ENCODE measurements around the gene MSRB3. TPM values are rescaled to one million over a fixed set of nuclear protein-coding genes. Genes with fewer than 3 reads are reported as not detected.

The MSRB3 gene
- total RNA-seq, 2 donors from 2014 or later = 1.2 to 2.1 TPM

- no peaks in the 10 kb centered on the region for H3K4me1 ChIP-seq (ENCODE audit: control insufficient read depth, insufficient read depth, low read length)
- Mint-ChIP-seq H3K4me3 (no peak overlapping the region), H3K27me3 (ENCODE audit: insufficient read depth) (peaks cover 6% of the 10 kb centered on the region), H3K27ac (no peak overlapping the region), H3K36me3 (ENCODE audit: low read depth) (no peaks in the 10 kb centered on the region), H3K9me3 (no peaks in the 10 kb centered on the region), H3K4me1 (no peaks in the 10 kb centered on the region)
- H3K9ac ChIP-seq (ENCODE audit: extremely low read depth, low read length, poor library complexity, severe bottlenecking) = no peak overlapping the region
- no peaks in the 10 kb centered on the region for H3K36me3 ChIP-seq (ENCODE audit: control insufficient read depth, insufficient read depth, low read length)
- no peaks in the 10 kb centered on the region for H3K27me3 ChIP-seq (ENCODE audit: control insufficient read depth, insufficient read depth, low read length, poor library complexity, severe bottlenecking)
- no peak overlapping the region for H3K4me3 ChIP-seq (ENCODE audit: low read length)
- no peaks in the 10 kb centered on the region for H3K9me3 ChIP-seq (ENCODE audit: control insufficient read depth, low read length)
- TF ChIP-seq CTCF (conservative IDR thresholded peaks at IDR 0.05) = no peak
- 92 to 93% methylated on average over 9 to 10 of the region's 10 CpGs for WGBS, 2 experiments (ENCODE audit: insufficient coverage in 1 of 2, insufficient read length in 1 of 2)
- H3K27ac ChIP-seq (ENCODE audit: low read depth, low read length) = no peak overlapping the region
- DNase-seq = no peak
Observed at GRCh38 chr12:65327207-65328076, 49.0 kb downstream of the MSRB3 start.

GRCh38 chr12:65329721-65330120, 51.2 kb downstream of the MSRB3 start:
- no peak overlapping the region for H3K9ac ChIP-seq (ENCODE audit: extremely low read depth, low read length, poor library complexity, severe bottlenecking)
- H3K27me3 Mint-ChIP-seq (ENCODE audit: insufficient read depth) = peaks cover 6% of the 10 kb centered on the region
- peaks cover 3% of the 10 kb centered on the region for H3K4me1 Mint-ChIP-seq
- no peak overlapping the region for H3K27ac ChIP-seq (ENCODE audit: low read depth, low read length)
- H3K9me3 ChIP-seq (ENCODE audit: control insufficient read depth, low read length) = no peaks in the 10 kb centered on the region
- DNase-seq = no peak
- H3K27me3 ChIP-seq (ENCODE audit: control insufficient read depth, insufficient read depth, low read length, poor library complexity, severe bottlenecking) = no peaks in the 10 kb centered on the region
- H3K9me3 Mint-ChIP-seq = no peaks in the 10 kb centered on the region
- H3K4me3 ChIP-seq (ENCODE audit: low read length) = no peak overlapping the region
- H3K4me1 ChIP-seq (ENCODE audit: control insufficient read depth, insufficient read depth, low read length) = no peaks in the 10 kb centered on the region
- H3K36me3 Mint-ChIP-seq (ENCODE audit: low read depth) = no peaks in the 10 kb centered on the region
- no peak for TF ChIP-seq CTCF (conservative IDR thresholded peaks at IDR 0.05)
- 96% methylated on average over 3 of the region's 3 CpGs; no CpG with 5 or more reads in 1 of the 2 experiments for WGBS, 2 experiments (ENCODE audit: insufficient coverage in 1 of 2, insufficient read length in 1 of 2)
- H3K27ac Mint-ChIP-seq = no peak overlapping the region
- no peaks in the 10 kb centered on the region for H3K36me3 ChIP-seq (ENCODE audit: control insufficient read depth, insufficient read depth, low read length)
- no peak overlapping the region for H3K4me3 Mint-ChIP-seq

GRCh38 chr12:65330331-65330730, 51.8 kb downstream of the MSRB3 start:
- no peak overlapping the region for H3K27ac ChIP-seq (ENCODE audit: low read depth, low read length)
- H3K9me3 Mint-ChIP-seq = no peaks in the 10 kb centered on the region
- no peak for DNase-seq
- H3K27me3 ChIP-seq (ENCODE audit: control insufficient read depth, insufficient read depth, low read length, poor library complexity, severe bottlenecking) = no peaks in the 10 kb centered on the region
- peaks cover 6% of the 10 kb centered on the region for H3K27me3 Mint-ChIP-seq (ENCODE audit: insufficient read depth)
- no peaks in the 10 kb centered on the region for H3K36me3 Mint-ChIP-seq (ENCODE audit: low read depth)
- H3K9me3 ChIP-seq (ENCODE audit: control insufficient read depth, low read length) = no peaks in the 10 kb centered on the region
- WGBS, 2 experiments (ENCODE audit: insufficient coverage in 1 of 2, insufficient read length in 1 of 2) = 90 to 97% methylated on average over 2 to 3 of the region's 3 CpGs
- H3K4me1 ChIP-seq (ENCODE audit: control insufficient read depth, insufficient read depth, low read length) = no peaks in the 10 kb centered on the region
- no peak overlapping the region for H3K27ac Mint-ChIP-seq
- H3K4me3 ChIP-seq (ENCODE audit: low read length) = no peak overlapping the region
- TF ChIP-seq CTCF (conservative IDR thresholded peaks at IDR 0.05) = no peak
- H3K36me3 ChIP-seq (ENCODE audit: control insufficient read depth, insufficient read depth, low read length) = no peaks in the 10 kb centered on the region
- H3K9ac ChIP-seq (ENCODE audit: extremely low read depth, low read length, poor library complexity, severe bottlenecking) = no peak overlapping the region
- peaks cover 5% of the 10 kb centered on the region for H3K4me1 Mint-ChIP-seq
- no peak overlapping the region for H3K4me3 Mint-ChIP-seq

Data from endodermal cell (in vitro differentiated cells).